ENCODE data around the gene CHCHD6. TPM values are rescaled to one million over a fixed set of nuclear protein-coding genes. Genes with fewer than 3 reads are reported as not detected.

Gene CHCHD6
- total RNA-seq, 2 experiments from 2014 or later = 8.7 to 9.3 TPM

- H3K4me1 ChIP-seq (ENCODE audit: insufficient read depth, low read length) = no peaks in the 10 kb centered on the region
- H3K9me3 ChIP-seq (ENCODE audit: control insufficient read depth in 1 of 2, insufficient read depth in 1 of 2, low read length in 2 of 2) = peaks cover 6 to 11% of the 10 kb centered on the region in 2 experiments
- DNase-seq (no peak), ATAC-seq (ENCODE audit: poor library complexity) (no peak)
- Mint-ChIP-seq H3K9me3 (peaks cover 18% of the 10 kb centered on the region), H3K27ac (no peak overlapping the region), H3K27me3 (no peaks in the 10 kb centered on the region), H3K4me1 (ENCODE audit: low read depth) (peaks cover 1% of the 10 kb centered on the region), H3K36me3 (ENCODE audit: low read depth) (peaks cover 44% of the 10 kb centered on the region), H3K4me3 (no peak overlapping the region)
- no peaks in the 10 kb centered on the region for H3K27me3 ChIP-seq (ENCODE audit: control insufficient read depth in 1 of 2, insufficient read depth in 2 of 2, low read length in 2 of 2)
- H3K36me3 ChIP-seq (ENCODE audit: insufficient read depth, low read length) = no peaks in the 10 kb centered on the region
- ChIA-PET CTCF (interaction anchor here (1.0 kb wide), 1 partner anchor 21 kb away, joined by 3 read pairs; no protein-coding TSS in a partner anchor), POLR2A (no interaction called here)
- intact Hi-C loops (cut with DNase I, micrococcal nuclease) = no loop called here
- no peak overlapping the region for H3K4me3 ChIP-seq (ENCODE audit: low read length)
- TF ChIP-seq CTCF (IDR thresholded peaks at IDR 0.05) = no peak
- no peak overlapping the region for H3K27ac ChIP-seq (ENCODE audit: low read depth in 1 of 2, low read length in 2 of 2)
These were observed 69.1 kb downstream of the CHCHD6 start for GRCh38 chr3:126773167-126773566.

DNA sequence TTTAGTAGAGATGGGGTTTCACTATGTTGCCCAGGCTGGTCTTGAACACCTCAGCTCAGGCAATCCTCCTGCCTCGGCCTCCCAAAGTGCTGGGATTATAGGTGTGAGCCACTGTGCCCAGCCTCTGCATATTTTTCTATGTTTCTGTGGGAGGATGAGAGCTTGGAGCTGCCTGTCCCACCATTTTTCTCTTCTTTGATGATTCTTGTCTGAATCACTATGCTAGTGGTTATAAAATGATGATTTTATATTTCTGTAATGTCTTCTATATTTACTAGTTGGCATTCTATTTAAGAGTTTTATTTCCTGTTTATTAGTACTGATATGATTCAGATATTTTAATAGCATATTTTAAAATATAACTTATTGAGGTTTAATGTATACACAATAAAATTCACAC is 69.7 kb downstream of the CHCHD6 start:
- Histone ChIP-seq H3K4me3 (ENCODE audit: low read length) (no peak overlapping the region), H3K4me1 (ENCODE audit: insufficient read depth, low read length) (no peaks in the 10 kb centered on the region), H3K27ac (ENCODE audit: low read depth in 1 of 2, low read length in 2 of 2) (no peak overlapping the region), H3K36me3 (ENCODE audit: insufficient read depth, low read length) (no peaks in the 10 kb centered on the region), H3K9me3 (ENCODE audit: control insufficient read depth in 1 of 2, insufficient read depth in 1 of 2, low read length in 2 of 2) (peaks cover 5 to 11% of the 10 kb centered on the region in 2 experiments), H3K27me3 (ENCODE audit: control insufficient read depth in 1 of 2, insufficient read depth in 2 of 2, low read length in 2 of 2) (no peaks in the 10 kb centered on the region)
- no peaks in the 10 kb centered on the region for H3K4me1 Mint-ChIP-seq (ENCODE audit: low read depth)
- ChIA-PET CTCF (no interaction called here), POLR2A (no interaction called here)
- no peak for DNase-seq
- peaks cover 38% of the 10 kb centered on the region for H3K36me3 Mint-ChIP-seq (ENCODE audit: low read depth)
- no peak for TF ChIP-seq CTCF (IDR thresholded peaks at IDR 0.05)
- no peak overlapping the region for H3K27ac Mint-ChIP-seq
- no peaks in the 10 kb centered on the region for H3K27me3 Mint-ChIP-seq
- no peak for ATAC-seq (ENCODE audit: poor library complexity)
- no peak overlapping the region for H3K4me3 Mint-ChIP-seq
- intact Hi-C loops (cut with DNase I, micrococcal nuclease) = no loop called here
- peaks cover 15% of the 10 kb centered on the region for H3K9me3 Mint-ChIP-seq

- Mint-ChIP-seq H3K4me1 (ENCODE audit: low read depth) (no peaks in the 10 kb centered on the region), H3K9me3 (peaks cover 2% of the 10 kb centered on the region), H3K4me3 (no peak overlapping the region), H3K27me3 (no peaks in the 10 kb centered on the region), H3K36me3 (ENCODE audit: low read depth) (peaks cover 36% of the 10 kb centered on the region), H3K27ac (no peak overlapping the region)
- Histone ChIP-seq H3K4me3 (ENCODE audit: low read length) (no peak overlapping the region), H3K9me3 (ENCODE audit: control insufficient read depth in 1 of 2, insufficient read depth in 1 of 2, low read length in 2 of 2) (no peaks in the 10 kb centered on the region), H3K27ac (ENCODE audit: low read depth in 1 of 2, low read length in 2 of 2) (no peak overlapping the region), H3K4me1 (ENCODE audit: insufficient read depth, low read length) (no peaks in the 10 kb centered on the region), H3K36me3 (ENCODE audit: insufficient read depth, low read length) (no peaks in the 10 kb centered on the region), H3K27me3 (ENCODE audit: control insufficient read depth in 1 of 2, insufficient read depth in 2 of 2, low read length in 2 of 2) (no peaks in the 10 kb centered on the region)
- TF ChIP-seq CTCF (IDR thresholded peaks at IDR 0.05) = no peak
- intact Hi-C loops (cut with DNase I, micrococcal nuclease) = no loop called here
- ATAC-seq (ENCODE audit: poor library complexity) (no peak), DNase-seq (no peak)
- ChIA-PET POLR2A (no interaction called here), CTCF (no interaction called here)
These were observed 73.3 kb downstream of the CHCHD6 start for GRCh38 chr3:126777366-126777765.
